Naive thymus-derived CD4-positive, alpha-beta T cell (primary cell): ENCODE data around the gene TMOD1. TPM values are rescaled to one million over a fixed set of nuclear protein-coding genes. Genes with fewer than 3 reads are reported as not detected.
A peak's percentile ranks its signal among the peaks of the same experiment; 100 is the strongest.
"Not testable (repeated sequence)": the region's sequence is repeated elsewhere in the genome, so short reads cannot be mapped to it uniquely, and the experiment has no call there.

Source experiments
- ATAC-seq: fragments of 150-1000 bp; cut with Tn5 transposase; 2 replicates; pipeline ENCODE4 v1.10.0; 2021; ENCODE audit warnings: mild to moderate bottlenecking, moderate library complexity
- CTCF ChIA-PET: fragments of 350-600 bp; sonication (Branson Sonifier 250); formaldehyde crosslinking; loops from one replicate; lab custom pipeline; 2021; ENCODE audit warnings: antibody characterized with exemption; lab: Charles Lee
- POLR2A ChIA-PET: fragments of 350-600 bp; sonication (Branson Sonifier 250); formaldehyde crosslinking; loops from one replicate; lab custom pipeline; 2021; ENCODE audit warnings: antibody characterized with exemption, inconsistent platforms; lab: Charles Lee
- DNase-seq, 9 donors: peaks; one replicate each; pipeline versions ENCODE4 v3.0.0 to v3.0.0-alpha.2; 2020 to 2022; ENCODE audit warnings: mixed read lengths in 1 of 9
- H3K27ac ChIP-seq: one replicate; pipeline ENCODE4 v1.7.0; 2013; ENCODE audit warnings: mild to moderate bottlenecking, low read depth, low read length, moderate library complexity
- H3K27me3 ChIP-seq, 2 donors: one replicate each; pipeline ENCODE4 v1.7.0; 2013; ENCODE audit warnings: low read length in 2 of 2, mild to moderate bottlenecking in 2 of 2, moderate library complexity in 2 of 2; ENCODE audit not compliant: control insufficient read depth in 2 of 2, insufficient read depth in 2 of 2
- H3K36me3 ChIP-seq, 3 experiments: 1 replicate in 2 of 3; 2 replicates in 1 of 3; pipeline ENCODE4 v1.7.0; 2013; ENCODE audit warnings: low read length in 3 of 3, mild to moderate bottlenecking in 3 of 3, moderate library complexity in 1 of 3; ENCODE audit not compliant: insufficient read depth in 3 of 3, control insufficient read depth in 2 of 3
- H3K4me1 ChIP-seq, 2 donors: one replicate each; pipeline ENCODE4 v1.7.0; 2013; ENCODE audit warnings: low read length in 2 of 2, mild to moderate bottlenecking in 2 of 2, moderate library complexity in 1 of 2; ENCODE audit not compliant: control insufficient read depth in 2 of 2, insufficient read depth in 2 of 2
- H3K4me3 ChIP-seq: 2 replicates; pipeline ENCODE4 v1.7.0; 2013; ENCODE audit warnings: mild to moderate bottlenecking, low read length
- H3K9me3 ChIP-seq, 3 experiments: 1 replicate in 2 of 3; 2 replicates in 1 of 3; pipeline ENCODE4 v1.7.0; 2013; ENCODE audit warnings: low read length in 3 of 3; ENCODE audit not compliant: control insufficient read depth in 2 of 3
- H3K27ac Mint-ChIP-seq, 9 donors: one replicate each; pipeline ENCODE4 v1.8.0; 2020 to 2022; ENCODE audit warnings: mixed read lengths in 9 of 9, mild to moderate bottlenecking in 8 of 9, moderate library complexity in 5 of 9, inconsistent platforms in 2 of 9
- H3K27me3 Mint-ChIP-seq, 5 donors: one replicate each; pipeline ENCODE4 v1.8.0; 2021 to 2022; ENCODE audit warnings: mixed read lengths in 5 of 5, mild to moderate bottlenecking in 1 of 5
- H3K36me3 Mint-ChIP-seq, 5 donors: one replicate each; pipeline ENCODE4 v1.8.0; 2020 to 2022; ENCODE audit warnings: mixed read lengths in 5 of 5, mild to moderate bottlenecking in 3 of 5, inconsistent platforms in 1 of 5
- H3K4me1 Mint-ChIP-seq, 7 donors: one replicate each; pipeline ENCODE4 v1.8.0; 2020 to 2022; ENCODE audit warnings: mixed read lengths in 7 of 7, mild to moderate bottlenecking in 3 of 7, inconsistent platforms in 1 of 7
- H3K4me3 Mint-ChIP-seq, 10 donors: one replicate each; pipeline ENCODE4 v1.8.0; 2020 to 2022; ENCODE audit warnings: mild to moderate bottlenecking in 10 of 10, mixed read lengths in 10 of 10, moderate library complexity in 6 of 10, inconsistent platforms in 2 of 10
- H3K9me3 Mint-ChIP-seq, 11 donors: one replicate each; pipeline ENCODE4 v1.8.0; 2020 to 2022; ENCODE audit warnings: mixed read lengths in 11 of 11, mild to moderate bottlenecking in 4 of 11, inconsistent platforms in 1 of 11, moderate library complexity in 1 of 11
- intact Hi-C, 2 donors: fragments of 100-400 bp; cut with micrococcal nuclease; formaldehyde crosslinking; loops; one replicate each; pipeline ENCODE4 v1.15.1; 2023
- polyA plus RNA-seq, 2 donors: library from polyadenylated mRNA; unstranded; fragments of 300-500 nt; fragmentation: Illumina TruSeq; gene quantifications; one replicate each; pipeline ENCODE4 v1.2.3, GENCODE V29; 2021
- total RNA-seq, 6 experiments: library from RNA in 5 of 6; stranded (reverse) in 5 of 6; gene quantifications; 1 replicate in 5 of 6; 2 replicates in 1 of 6; pipeline ENCODE4 v1.2.3 and lab custom pipeline; 2021 to 2026

TMOD1 gene
- total and polyA plus RNA-seq, 7 experiments from 2014 or later: 0.68 to 1.7 (median 1.1) TPM

DNA sequence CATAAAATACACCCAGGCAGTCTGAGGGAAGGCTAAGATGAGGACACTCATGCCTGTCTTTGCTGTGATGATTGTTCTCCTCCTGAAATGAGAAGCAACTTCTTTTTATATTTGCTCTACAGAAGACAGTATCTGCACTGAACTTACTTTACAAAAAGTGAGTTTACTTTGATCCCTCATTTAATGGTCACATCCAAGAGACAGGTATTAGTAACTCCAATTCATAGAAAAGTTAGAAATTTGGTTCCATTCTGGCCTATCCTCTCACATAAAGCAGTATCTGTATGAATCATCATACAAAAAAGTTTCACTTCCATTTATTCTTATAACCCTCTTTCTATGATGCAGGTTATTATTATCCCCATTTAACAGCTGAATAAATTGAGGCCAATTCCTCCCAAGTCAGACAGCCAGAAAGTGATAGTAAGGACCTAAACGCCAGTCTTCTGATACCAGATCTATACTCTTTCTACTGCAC is 116.5 kb downstream of the TMOD1 start:
- ATAC-seq: no peak
- ChIA-PET CTCF (interaction anchor here (0.9 kb wide), 1 partner anchor 761 kb away, joined by 3 read pairs; no protein-coding TSS in a partner anchor), POLR2A (no interaction called here)
- no peak overlapping the region for H3K27ac ChIP-seq
- no peaks in the 10 kb centered on the region for H3K4me1 ChIP-seq
- intact Hi-C loops: loop anchor here in 1 of 2 donors (5.0 kb wide), 1 partner anchor 761 kb away; no protein-coding TSS in a partner anchor
- Mint-ChIP-seq H3K27ac (peak overlapping the region in 2 of 9 donors; percentile 24 to 44), H3K4me1 (peaks cover 0 to 16% (median 0%) of the 10 kb centered on the region in 7 donors), H3K36me3 (peaks cover 6 to 43% (median 22%) of the 10 kb centered on the region in 5 donors), H3K9me3 (peaks cover 0 to 4% (median 0%) of the 10 kb centered on the region in 11 donors), H3K27me3 (no peaks in the 10 kb centered on the region), H3K4me3 (no peak overlapping the region)
- H3K27me3 ChIP-seq: no peaks in the 10 kb centered on the region
- DNase-seq: no peak
- no peaks in the 10 kb centered on the region for H3K9me3 ChIP-seq
- H3K36me3 ChIP-seq: peaks cover 0 to 15% (median 0%) of the 10 kb centered on the region in 3 experiments
- no peak overlapping the region for H3K4me3 ChIP-seq

DNA sequence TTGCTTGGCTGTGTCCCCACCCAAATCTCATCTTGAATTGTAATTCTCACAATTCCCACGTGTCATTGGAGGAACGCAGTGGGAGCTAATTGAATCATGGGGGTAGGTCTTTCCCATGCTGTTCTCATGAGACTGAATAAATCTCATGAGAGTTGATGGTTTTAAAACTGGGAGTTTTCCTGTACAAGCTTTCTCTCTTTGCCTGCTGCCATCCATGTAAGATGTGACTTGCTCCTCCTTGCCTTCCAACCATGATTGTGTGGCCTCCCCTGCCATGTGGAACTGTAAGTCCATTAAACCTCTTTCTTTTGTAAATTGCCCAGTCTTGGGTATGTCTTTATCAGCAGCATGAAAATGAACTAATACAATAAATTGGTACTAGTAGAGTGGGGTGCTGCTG is 118.6 kb downstream of the TMOD1 start:
- H3K27me3 Mint-ChIP-seq, H3K4me3 Mint-ChIP-seq, intact Hi-C loops, H3K4me3 ChIP-seq, H3K27ac Mint-ChIP-seq, H3K9me3 ChIP-seq, H3K4me1 ChIP-seq, ATAC-seq, H3K27ac ChIP-seq, H3K27me3 ChIP-seq, DNase-seq, H3K9me3 Mint-ChIP-seq, POLR2A ChIA-PET, CTCF ChIA-PET: not testable (repeated sequence)
- peaks cover 0 to 27% (median 0%) of the 10 kb centered on the region in 3 experiments for H3K36me3 ChIP-seq
- peaks cover 0 to 16% (median 2%) of the 10 kb centered on the region in 7 donors for H3K4me1 Mint-ChIP-seq
- peaks cover 6 to 46% (median 30%) of the 10 kb centered on the region in 5 donors for H3K36me3 Mint-ChIP-seq

DNA sequence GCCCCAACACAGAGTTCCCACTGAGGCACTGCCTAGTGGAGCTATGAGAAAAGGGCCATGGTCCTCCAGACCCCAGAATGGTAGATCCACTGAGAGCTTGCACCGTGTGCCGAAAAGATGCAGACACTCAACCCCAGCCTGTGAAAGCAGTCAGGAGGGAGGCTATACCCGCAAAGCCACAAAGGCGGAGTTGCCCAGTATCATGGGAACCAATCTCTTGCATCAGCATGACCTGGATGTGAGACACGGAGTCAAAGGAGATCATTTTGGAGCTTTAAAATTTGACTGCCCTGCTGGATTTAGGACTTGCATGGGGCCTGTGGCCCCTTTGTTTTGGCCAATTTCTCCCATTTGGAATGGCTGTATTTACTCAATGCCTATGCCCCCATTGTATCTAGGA is 121.0 kb downstream of the TMOD1 start:
- peaks cover 3 to 38% (median 9%) of the 10 kb centered on the region in 3 experiments for H3K36me3 ChIP-seq
- peaks cover 6 to 43% (median 27%) of the 10 kb centered on the region in 5 donors for H3K36me3 Mint-ChIP-seq
- POLR2A ChIA-PET: not testable (repeated sequence)

DNA sequence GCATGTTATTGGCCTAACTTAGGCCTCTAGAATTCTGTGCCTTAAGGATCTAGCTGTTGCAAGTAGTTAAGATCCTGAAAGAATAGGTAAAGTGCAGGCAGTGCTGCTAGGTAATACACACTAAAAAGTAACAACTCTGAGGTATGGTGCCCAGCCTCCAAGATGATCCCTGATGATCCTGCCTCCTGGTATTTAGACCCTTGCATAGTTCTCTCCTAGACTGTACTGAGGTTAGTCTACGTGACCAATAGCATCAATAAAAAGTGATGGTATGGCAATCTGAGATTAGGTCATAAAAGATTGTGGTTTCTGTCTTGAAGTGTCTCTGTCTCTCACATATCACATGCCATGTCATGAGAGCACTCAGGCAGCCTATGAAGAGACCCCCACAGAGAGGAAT is 122.5 kb downstream of the TMOD1 start:
- no peak for DNase-seq
- ChIA-PET CTCF (interaction anchor here (1.0 to 2.3 kb wide), 3 partner anchors 9 to 281 kb away, joined by 4 to 6 read pairs (median 4); no protein-coding TSS in a partner anchor), POLR2A (no interaction called here)
- H3K4me1 Mint-ChIP-seq: peaks cover 3 to 19% (median 8%) of the 10 kb centered on the region in 7 donors
- no peak overlapping the region for H3K4me3 ChIP-seq
- H3K36me3 ChIP-seq: peaks cover 3 to 32% (median 9%) of the 10 kb centered on the region in 3 experiments
- peaks cover 6 to 42% (median 27%) of the 10 kb centered on the region in 5 donors for H3K36me3 Mint-ChIP-seq
- no peaks in the 10 kb centered on the region for H3K27me3 ChIP-seq
- H3K9me3 ChIP-seq: no peaks in the 10 kb centered on the region
- no peak overlapping the region for H3K4me3 Mint-ChIP-seq
- intact Hi-C loops: no loop called here
- H3K4me1 ChIP-seq: no peaks in the 10 kb centered on the region
- no peak overlapping the region for H3K27ac ChIP-seq
- ATAC-seq: no peak
- peaks cover 0 to 4% (median 0%) of the 10 kb centered on the region in 11 donors for H3K9me3 Mint-ChIP-seq
- H3K27me3 Mint-ChIP-seq: no peaks in the 10 kb centered on the region
- H3K27ac Mint-ChIP-seq: peak overlapping the region in 1 of 9 donors; percentile 38

More for the DNA sequence above, 121.0 kb downstream of the TMOD1 start:
- H3K4me1 Mint-ChIP-seq: peaks cover 0 to 12% (median 2%) of the 10 kb centered on the region in 7 donors
- H3K27ac ChIP-seq, H3K27me3 Mint-ChIP-seq, intact Hi-C loops, ATAC-seq, H3K9me3 ChIP-seq, H3K4me3 Mint-ChIP-seq, H3K4me1 ChIP-seq, H3K27me3 ChIP-seq, CTCF ChIA-PET, H3K27ac Mint-ChIP-seq, DNase-seq, H3K4me3 ChIP-seq, H3K9me3 Mint-ChIP-seq: not testable (repeated sequence)

DNA sequence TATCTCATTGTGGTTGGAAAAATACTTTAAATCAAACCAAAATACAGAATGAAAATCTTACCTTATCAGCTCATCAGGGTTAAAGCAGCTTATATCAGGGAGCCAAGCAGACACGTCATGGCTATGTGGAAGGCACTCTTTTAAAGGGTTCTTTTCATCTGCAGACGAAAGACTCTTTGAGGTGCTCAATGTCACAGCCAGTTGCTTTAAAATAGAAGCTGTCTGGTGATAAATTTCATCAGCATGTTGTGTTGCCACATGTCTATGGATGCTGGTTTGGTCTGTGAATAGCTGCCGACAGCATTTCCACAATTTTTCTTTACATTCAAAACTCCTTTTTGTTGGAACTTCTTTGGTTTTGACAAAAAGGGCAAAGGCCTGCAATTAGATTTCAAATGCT is 124.2 kb downstream of the TMOD1 start:
- Histone ChIP-seq H3K4me3 (no peak overlapping the region), H3K36me3 (peaks cover 3 to 32% (median 9%) of the 10 kb centered on the region in 3 experiments), H3K4me1 (no peaks in the 10 kb centered on the region), H3K27ac (no peak overlapping the region), H3K27me3 (no peaks in the 10 kb centered on the region), H3K9me3 (no peaks in the 10 kb centered on the region)
- Mint-ChIP-seq H3K27me3 (no peaks in the 10 kb centered on the region), H3K4me3 (no peak overlapping the region), H3K27ac (no peak overlapping the region), H3K4me1 (peaks cover 9 to 35% (median 21%) of the 10 kb centered on the region in 7 donors), H3K9me3 (no peaks in the 10 kb centered on the region), H3K36me3 (peaks cover under 1 to 31% (median 21%) of the 10 kb centered on the region in 5 donors)
- ChIA-PET POLR2A (interaction anchor here (0.6 kb wide), 1 partner anchor 333 kb away, joined by 3 read pairs; no protein-coding TSS in a partner anchor), CTCF (interaction anchor here (1.8 to 2.3 kb wide), 2 partner anchors 9 to 11 kb away, joined by 4 to 6 read pairs; no protein-coding TSS in a partner anchor)
- DNase-seq: no peak
- no peak for ATAC-seq
- intact Hi-C loops: no loop called here

DNA sequence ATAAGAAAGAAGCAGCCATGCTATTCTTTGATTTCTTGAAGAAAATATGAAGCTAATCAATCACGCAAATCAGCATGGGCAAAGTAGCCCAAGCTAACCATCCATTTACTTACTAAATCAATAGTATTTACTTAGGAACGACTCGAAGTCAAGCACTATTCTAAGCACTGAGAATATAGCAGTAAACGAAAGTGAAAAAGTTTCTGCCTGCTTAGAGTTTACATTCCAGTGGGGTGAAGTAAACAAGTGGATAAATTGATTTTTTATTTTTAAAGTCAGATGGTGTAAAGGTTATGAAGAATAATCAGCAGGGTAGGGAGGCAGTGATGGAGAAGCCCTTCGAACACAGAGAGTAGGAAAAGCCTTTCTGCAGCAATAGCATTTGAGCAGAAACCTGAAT is 126.2 kb downstream of the TMOD1 start:
- H3K4me1 ChIP-seq: peaks cover 9 to 11% of the 10 kb centered on the region in 2 donors
- no peak overlapping the region for H3K27ac Mint-ChIP-seq
- H3K36me3 Mint-ChIP-seq: peaks cover 0 to 17% (median 12%) of the 10 kb centered on the region in 5 donors
- POLR2A ChIA-PET: no interaction called here
- no peak for ATAC-seq
- no peak overlapping the region for H3K27ac ChIP-seq
- intact Hi-C loops: no loop called here
- H3K4me3 ChIP-seq: no peak overlapping the region
- no peaks in the 10 kb centered on the region for H3K9me3 Mint-ChIP-seq
- H3K9me3 ChIP-seq: no peaks in the 10 kb centered on the region
- H3K36me3 ChIP-seq: peaks cover 3 to 26% (median 9%) of the 10 kb centered on the region in 3 experiments
- no peak overlapping the region for H3K4me3 Mint-ChIP-seq
- CTCF ChIA-PET: no interaction called here
- peaks cover 16 to 48% (median 35%) of the 10 kb centered on the region in 7 donors for H3K4me1 Mint-ChIP-seq
- no peaks in the 10 kb centered on the region for H3K27me3 ChIP-seq
- no peaks in the 10 kb centered on the region for H3K27me3 Mint-ChIP-seq
- DNase-seq: no peak
